H1 (cell line): ENCODE results near the gene INHBC. TPM values are rescaled to one million over a fixed set of nuclear protein-coding genes. Genes with fewer than 3 reads are reported as not detected.

Experiments used
- NRF1 ChIP-seq: IDR thresholded peaks from 2 replicates; pipeline ENCODE4 v1.6.1; 2011; ENCODE audit warnings: mild to moderate bottlenecking, low read depth, low read length, improper control_type of control experiment
- YY1 ChIP-seq: IDR thresholded peaks from 2 replicates; pipeline ENCODE4 v1.6.1; 2011; ENCODE audit warnings: low read depth, mild to moderate bottlenecking, low read length
- polyA plus RNA-seq, 7 experiments: library from polyadenylated mRNA; depleted of rRNA in 3 of 7; stranded (reverse) in 5 of 7; unstranded in 2 of 7; fragments of >200 nt in 5 of 7; fragments of 200-250 nt in 2 of 7; gene quantifications; 1 replicate in 5 of 7; 2 replicates in 1 of 7; 4 replicates in 1 of 7; pipeline versions ENCODE4 v1.2.1 to v1.2.3, GENCODE V29; 2011 to 2013; ENCODE audit warnings: missing spikeins in 2 of 7, mixed read lengths in 2 of 7
- total RNA-seq: library from RNA; stranded (reverse); fragmentation: NEBNext Ultra II Directional; extraction: Animal tissue kit (Norgen Biotek cat#: 25700); gene quantifications from 2 replicates; pipeline ENCODE4 v1.2.1, GENCODE V29; 2021
- TF ChIP-seq, protein P1 (sequence below): IDR thresholded peaks from 2 replicates; pipeline ENCODE4 v1.6.1; 2011; ENCODE audit warnings: low read length, improper control_type of control experiment

Gene INHBC
- total and polyA plus RNA-seq, 2 of the 8 experiments (the other 6 are each of a cell fraction or from before 2014, with no cell fraction given), result 0.15 TPM; not detected in 1

- TF ChIP-seq, protein P1, sequence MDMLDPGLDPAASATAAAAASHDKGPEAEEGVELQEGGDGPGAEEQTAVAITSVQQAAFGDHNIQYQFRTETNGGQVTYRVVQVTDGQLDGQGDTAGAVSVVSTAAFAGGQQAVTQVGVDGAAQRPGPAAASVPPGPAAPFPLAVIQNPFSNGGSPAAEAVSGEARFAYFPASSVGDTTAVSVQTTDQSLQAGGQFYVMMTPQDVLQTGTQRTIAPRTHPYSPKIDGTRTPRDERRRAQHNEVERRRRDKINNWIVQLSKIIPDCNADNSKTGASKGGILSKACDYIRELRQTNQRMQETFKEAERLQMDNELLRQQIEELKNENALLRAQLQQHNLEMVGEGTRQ, result no peak
- TF ChIP-seq YY1, result no peak
- TF ChIP-seq NRF1, result no peak
Measured at GRCh38 chr12:57419495-57419894, 15.1 kb upstream of the INHBC start (continued).
